Hematopoietic multipotent progenitor cell treated with erythropoietin and hydrocortisone succinate and interleukin-3 and kit ligand, for 15 days (in vitro differentiated cells): Measurements from ENCODE around the gene BARX1.

Experiments
- DNase-seq: peaks from one replicate; pipeline ENCODE4 v3.0.0-alpha.2; 2015; ENCODE audit warnings: low spot score

BARX1 gene

DNA sequence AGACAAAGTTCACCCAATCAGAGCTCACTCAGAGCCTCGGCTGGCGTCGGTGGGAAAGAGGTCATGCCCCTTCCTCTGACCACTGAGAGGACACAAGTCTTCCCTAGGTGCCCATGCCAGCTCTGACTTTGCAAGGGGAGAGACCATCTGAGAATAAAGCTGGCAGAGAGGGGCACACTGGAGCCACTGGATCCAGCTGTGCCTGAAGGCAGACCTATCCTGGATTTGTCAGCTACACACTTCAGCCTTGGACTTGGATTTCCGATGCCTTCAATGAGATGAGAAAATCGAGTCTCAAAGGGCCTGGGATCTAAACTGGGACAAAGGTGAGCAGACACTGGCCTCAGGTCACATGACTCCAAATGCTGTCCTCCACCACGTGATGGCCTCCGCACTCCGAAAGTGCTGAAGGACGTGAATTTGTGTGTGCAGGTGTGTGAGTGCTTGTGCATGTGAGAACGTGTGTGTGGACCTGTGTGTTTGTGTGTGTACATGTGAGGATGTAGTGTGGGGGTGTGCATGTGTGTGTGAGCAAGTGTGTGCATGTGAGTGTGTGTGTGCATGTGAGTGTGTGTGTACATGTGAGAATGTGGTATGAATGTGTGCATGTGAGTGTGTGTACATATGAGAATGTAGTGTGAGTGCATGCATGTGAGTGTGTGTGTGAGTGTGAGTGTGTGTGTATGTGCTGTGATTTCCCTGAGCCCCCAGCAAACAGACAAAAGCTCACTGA lies 37.9 kb downstream of the BARX1 start:
- DNase-seq = no peak

DNA sequence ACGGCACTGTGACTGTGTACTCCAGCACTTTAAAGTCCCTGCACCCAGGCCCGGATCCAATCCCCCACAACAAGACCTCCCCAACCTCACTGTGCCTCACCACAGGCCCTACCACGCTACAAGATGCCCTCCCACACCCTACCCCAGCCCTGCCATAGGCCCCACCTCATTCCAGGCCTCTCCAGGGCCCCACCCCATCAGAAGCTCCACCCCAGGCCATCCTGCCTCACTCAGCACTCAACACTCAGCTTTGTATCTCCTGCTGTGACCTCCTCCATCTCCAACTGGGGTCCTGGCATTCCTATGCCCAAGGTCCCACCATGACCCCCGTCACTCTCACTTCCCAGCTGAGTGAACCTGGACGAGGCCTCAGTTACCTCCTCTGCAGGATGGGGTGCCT lies 38.8 kb downstream of the BARX1 start:
- no peak for DNase-seq

DNA sequence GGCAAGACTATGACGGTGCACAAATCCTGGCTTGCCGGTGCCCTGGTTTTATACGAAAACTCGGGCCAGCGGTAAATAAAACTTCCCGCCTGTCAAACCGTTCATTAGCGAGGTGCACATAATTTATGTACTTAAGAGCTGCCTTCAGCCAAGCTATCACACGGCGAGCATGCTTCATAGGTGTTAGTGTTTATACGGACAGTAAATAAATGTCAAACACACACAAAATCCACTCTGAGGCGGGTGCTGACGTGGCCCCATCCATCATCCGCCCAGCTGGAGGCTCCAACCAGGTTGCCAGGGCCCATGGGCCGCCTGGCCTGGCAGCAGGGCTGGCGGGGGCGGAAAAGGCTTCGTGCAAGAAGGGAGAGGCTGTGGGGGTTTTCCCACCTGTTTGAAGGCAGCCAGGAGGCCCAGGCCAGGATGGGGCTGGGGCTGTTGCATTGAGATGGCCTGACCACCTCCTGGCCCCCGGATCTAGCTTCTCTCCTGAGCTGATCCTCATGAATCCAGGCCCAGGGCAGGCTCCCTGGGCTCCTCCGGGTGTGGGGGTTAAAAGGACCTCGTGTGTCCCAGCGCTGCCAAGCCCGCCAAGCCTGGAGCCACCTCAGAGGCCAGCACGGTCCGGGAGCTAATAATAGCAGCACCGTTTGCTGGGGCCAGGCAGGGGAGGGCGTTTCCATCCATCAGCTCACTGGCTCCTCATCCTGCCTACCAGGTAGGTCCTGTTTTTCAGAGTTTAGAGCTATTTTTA lies 43.2 kb downstream of the BARX1 start:
- no peak for DNase-seq

DNA sequence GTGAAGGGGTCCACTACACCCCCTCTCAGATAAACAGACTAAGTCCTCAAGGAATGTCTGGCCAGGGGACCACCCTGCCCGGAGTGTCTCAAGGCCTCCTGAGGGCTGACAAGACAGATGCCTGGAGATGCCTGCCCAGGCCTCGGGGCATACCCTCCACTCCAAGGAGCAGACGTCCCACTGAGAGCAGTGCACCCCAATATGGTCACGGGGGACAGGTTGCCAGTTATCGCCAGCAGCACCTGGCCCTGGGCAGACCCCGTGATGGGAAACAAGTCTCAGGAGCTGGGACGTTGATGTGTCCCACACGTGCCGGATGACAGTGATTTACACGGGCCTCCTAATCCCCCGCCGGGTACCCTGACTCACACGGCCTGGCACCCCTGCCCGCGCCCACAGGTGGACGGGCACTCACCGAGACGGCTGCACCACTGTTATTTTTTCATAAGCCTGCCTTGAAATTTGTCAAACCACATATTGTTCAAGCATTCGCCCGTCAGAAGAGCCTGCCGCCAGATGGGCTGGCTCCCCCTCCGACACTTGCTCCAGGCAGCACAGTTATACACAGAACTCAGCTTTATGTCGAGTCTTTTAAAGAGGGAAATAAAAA lies 43.9 kb downstream of the BARX1 start:
- DNase-seq = no peak

DNA sequence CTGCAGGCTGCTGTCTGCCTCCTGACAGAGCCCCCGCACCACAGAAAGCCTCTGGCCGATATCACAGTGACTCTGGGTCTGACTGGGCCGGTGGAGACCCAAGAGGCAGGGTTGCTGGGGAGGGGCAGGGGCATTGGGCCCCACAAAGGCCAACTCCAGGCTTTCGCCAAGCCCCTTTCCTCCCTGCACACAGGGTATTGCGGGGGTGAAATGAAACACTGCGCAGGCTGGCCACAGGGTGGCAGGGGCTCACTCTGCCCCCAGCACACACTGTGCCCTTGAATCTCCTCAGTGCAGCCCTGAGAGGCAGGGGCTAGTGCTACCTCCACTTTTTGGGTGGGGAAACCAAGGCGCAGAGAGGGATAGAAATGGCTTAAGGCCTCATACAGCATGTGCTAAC lies 44.6 kb downstream of the BARX1 start:
- no peak for DNase-seq

DNA sequence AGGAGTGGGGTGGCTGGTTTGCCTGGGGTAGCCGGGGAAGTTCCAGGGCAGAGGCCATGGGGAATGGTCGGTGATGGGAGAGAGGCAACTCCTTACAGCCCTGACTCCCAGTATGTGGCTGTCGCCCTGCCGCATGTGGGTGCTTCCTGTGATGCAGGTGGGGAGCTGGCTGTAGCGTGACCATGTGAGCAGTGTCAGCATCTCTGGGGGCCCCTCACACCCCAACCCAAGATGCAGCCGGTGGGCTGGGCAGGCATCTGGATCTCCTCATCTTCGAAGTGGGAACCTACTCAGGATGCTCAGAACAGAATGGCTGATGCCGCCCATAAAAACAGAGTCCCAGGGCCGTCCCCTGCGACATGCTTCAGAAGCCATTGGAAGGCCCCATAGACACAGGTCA lies 45.0 kb downstream of the BARX1 start:
- no peak for DNase-seq

DNA sequence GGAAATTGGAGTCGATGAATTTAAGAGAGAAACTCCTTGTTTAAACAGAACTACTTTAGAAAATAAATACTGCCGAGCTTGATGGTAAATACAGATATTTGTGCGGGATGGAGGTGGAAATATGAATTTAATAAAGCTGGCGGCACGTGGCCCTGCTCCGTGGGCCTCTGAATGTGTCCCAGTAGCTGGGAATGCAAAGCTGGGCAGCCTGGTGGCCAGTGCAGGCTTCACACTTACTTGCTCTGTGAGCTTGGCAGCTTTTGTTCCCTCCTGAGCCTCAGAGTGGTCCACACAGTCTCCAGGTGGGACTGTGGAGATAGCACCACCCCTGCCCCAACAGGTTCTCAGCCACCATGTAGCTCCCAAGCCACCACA lies 45.9 kb downstream of the BARX1 start:
- no peak for DNase-seq

DNA sequence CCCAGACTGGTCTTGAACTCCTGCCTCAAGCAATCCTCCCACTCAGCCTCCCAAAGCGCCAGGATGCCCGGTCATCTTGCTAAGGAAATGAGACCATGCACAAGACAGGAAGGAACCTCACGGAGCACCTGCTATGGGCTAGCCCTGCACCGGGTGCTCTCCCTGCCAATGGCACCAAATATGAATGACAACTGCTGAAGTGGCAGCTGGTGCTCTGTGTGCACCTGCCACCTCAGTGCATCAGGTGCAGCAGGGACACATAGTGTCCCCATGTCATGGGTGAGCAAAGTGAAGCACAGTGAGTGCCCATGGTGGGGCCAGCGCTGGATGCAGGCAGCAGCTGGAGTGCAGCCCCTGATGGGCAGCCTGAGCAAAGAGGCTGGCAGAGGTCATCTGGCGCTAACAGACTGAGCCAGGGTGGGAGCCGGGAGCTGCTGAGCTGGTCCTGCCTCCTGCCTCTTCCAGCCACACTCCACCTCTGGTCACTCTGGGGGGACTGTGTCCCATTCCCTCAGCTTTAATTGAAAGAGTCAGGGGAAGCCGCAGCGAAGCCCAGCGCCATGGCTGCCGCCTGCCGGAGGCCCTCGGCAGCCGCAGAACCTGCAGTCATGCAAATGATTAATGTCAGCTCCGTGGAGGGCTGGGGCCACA lies 46.4 kb downstream of the BARX1 start:
- DNase-seq = no peak

DNA sequence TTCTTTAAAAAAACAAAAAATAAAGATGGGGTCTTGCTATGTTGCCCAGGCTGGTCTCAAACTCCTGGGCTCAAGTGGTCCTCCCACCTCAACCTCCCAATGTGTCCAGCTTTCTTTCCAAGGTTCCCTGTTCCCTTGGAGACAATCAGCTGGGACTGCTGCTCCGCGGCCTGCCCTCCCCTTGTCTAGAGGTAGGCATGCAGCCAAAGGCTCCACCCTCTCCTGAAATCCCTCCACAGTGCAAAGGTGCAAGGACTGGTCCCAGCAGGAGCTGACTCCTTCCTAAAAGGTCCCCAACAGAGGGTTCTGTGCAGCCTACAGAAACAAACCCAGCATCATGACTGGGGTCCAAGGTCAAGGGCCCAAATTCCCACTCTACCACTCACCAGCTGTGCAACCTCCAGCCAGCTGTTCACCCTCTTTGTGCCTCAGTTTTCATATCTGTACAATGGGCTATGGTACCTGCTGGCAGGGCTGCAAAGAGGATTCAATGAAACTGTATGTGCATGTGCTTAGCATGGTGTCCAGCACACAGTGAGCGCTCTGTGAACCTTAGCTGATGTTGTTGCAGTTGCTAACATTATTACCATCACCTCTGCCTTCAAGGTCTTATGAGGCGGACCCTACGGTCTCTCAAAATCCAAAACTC lies 47.5 kb downstream of the BARX1 start:
- DNase-seq = no peak

DNA sequence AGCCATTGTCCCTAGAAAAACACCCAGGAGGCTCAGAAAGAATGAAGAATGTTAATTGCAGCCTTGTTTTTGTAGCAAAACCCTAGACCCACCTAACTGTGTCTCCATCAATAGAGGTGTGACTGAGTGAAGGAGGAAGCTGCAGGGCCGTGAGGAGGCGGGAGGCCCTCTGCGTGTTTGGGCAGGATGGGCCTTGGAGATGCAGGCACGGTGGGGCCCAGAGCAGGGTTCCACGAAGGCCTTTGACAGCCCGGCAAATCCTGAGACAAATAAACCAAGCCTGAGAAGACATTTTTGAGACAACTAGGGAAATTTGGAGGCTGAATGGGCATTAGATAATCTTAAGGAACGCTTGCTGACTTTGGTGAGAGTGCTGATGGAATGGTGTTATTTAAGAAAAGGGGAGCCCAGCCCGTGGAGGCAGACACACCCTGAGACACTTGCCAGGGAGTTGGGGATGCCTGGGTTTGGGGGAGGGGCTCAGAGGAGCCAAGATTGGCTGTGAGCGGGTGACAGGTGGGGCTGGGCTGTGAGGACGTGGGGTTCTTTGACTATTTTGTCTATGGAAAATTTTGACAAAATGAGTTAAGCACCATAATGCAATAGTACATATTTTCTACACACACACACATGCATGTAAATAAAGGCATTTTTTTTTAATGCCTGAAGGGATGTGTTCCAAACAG lies 48.8 kb downstream of the BARX1 start:
- DNase-seq = no peak

DNA sequence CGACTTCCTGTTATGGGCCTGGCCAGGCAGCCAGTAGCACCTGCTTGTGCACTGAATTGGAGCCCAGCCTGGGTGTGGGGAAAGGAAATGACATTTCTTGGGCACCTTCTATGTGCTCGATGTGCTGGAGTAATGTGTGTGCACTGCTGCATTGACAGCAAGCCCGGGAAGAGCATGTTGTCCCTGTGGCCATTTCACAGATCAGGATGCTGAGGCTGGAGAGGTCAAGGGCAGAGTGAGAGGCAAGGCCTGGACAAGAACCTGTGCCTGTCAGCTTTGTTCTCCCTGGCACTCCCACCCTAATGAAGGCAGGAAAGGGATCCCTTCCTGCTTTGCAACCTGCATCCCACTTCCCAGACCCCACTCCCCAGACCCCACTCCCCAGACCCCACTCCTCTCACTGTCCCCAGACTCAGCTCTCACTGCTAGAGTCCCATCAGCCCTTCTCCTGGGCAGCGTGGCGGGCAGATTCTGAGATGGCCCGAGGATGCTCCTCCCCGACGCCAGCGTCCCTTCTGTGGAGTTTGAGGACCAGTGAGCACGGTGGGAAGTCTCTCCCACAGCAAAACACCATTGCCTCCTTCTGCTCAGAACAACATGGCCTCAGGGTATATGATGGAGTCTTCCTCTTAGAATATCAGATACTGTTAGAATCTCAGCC lies 49.6 kb downstream of the BARX1 start:
- DNase-seq = no peak

DNA sequence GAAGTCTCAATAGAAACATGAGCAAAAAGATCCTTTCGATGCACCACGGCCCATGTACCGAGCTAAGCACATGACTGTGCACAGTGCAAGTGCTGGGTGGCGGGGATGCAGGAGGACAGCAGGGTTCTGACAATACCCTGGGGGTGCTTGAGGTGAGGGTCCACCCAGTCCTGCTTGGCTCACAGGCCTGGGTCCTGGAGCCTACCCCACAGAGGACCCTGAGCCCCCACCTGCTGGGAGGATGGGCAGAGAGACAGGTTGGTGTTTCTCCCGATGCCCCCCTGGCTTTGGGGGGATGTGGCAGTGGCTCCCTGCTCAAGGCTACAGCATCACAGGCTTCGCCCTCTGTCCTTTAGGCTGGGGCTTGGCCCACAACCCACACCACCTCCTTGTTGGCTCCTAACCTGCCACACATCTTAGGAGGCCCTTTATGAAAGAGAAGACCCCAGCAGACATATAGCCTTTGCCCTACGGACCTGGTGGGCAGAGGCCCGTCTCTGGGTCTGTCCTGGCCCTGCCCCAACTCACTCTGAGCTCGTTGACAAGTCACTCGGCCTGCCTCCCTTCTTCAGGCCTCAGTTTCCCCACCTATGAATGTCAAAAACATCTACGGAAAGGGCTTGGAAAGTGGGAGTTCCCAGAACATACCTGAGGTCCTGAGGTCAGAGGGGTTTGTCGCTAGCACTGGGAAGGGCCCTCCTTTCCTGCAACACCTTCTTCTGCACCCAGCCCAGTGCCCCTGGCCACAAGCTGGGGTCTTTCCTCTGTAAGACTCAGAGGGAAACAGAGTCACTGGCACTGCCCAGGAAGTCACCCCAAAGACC lies 50.3 kb downstream of the BARX1 start:
- no peak for DNase-seq

DNA sequence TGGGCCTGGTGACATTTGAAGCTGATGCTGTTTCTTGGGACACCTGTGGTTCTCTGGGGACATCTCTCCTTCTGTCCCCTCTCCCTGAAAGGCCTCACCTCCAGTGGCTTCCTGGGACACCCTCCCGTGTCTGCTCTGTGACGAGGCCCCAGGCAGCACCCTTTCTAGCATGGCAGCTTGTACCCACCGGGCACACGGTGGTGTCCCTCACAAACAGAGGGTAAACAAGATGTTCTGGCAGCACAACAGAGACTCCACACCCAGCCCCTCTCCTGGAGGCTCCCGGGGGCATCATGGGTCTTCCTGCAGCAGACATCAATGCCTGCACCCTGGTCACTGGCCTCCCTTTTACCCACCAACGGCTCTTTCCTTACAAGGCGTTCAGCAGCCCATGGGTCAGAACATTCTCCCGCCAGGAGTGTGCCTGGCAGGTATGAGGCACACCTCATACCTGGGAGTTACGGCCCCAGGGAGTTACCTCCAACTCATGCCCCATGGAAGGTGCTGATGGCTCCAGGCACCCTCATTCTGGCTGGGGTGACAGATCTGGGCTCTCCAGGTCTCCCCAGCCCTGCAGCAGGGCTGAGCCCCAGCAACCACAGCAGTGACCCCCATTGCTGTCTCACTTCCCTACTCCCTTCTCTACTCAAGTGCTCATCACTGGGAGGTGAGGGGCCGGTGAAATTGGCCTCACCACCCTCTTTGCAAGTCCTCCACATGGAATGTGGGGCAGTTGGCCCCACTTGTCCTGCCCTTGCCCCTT lies 51.1 kb downstream of the BARX1 start:
- DNase-seq = no peak

DNA sequence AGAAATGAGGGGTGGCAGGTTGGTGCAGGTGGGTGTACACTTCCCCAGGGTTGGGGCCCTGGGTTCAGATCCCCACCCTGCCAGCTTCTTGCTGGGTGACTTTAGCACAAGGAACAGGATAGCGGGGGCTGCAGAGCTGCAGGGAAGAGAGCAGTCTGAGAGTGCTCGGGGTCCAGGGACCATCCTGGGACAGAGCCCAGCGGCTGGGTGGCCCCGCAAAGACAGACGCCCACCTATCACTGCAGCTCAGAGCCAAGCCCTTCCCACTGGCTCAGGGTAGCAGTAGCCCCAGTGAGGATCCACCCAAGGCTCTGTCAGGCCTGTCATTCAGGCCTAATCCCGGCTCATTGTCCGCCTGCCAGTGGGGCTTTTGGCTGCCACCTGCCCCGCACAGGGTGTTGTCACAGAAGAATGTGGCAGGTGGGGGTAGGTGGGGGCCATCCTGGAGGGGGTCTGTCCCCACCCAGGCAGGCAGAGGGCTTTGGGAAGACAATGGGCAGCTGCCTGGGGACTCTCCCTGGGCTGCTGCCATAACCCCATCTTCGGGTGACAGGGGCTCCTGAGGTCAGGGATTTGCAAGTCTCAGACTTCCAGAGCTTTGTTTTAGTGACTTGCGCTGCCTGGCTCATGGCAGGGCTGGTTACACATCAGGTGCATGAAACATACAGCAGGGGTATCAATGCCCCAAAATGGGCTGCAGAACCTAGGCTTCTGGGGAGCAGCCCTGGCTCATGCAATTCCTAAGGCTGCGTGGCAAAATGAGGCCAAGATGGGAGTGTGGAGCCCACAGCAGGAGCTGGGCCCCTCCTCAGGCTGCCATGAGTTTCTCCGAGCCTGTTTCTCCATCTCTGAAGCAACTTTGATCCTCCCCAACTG lies 52.1 kb downstream of the BARX1 start:
- no peak for DNase-seq

DNA sequence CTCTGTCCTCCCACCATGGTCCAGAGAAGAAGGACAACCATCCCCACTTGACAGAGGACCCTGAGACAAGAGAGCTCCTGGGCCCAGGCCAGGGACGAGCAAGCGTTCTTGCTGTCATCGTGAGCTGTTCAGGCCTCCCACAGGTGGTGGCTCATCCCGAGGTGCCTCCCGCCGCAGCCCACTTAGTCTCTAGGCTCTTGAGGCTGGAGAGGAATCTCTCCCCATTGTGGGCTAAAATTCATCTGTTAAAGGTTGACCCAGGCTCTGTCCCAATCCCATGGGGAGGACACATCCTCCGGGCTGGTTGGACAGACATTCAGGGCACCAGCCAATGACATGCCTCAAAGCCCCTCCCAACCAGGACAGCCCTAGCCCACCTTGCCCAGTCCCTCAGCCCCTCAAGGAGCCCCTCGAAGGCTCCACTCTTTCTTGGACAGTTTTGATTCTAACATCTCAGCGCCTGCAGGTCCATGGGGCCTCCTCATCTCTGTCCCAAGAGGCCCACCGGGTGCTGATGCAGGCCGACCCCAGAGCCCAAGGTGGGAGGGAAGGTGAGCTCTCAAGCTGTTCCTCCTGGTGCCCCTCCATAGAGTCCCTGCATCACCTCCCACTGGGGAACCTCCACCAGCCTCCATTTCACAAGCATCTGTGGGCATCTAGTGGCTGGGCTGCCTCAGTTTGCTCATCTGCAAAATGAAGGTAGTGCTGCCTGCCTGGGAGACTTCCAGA lies 52.9 kb downstream of the BARX1 start:
- DNase-seq = no peak
